Measurements from ENCODE around the gene GAL3ST1.
"Not testable (repeated sequence)": the region's sequence is repeated elsewhere in the genome, so short reads cannot be mapped to it uniquely, and the experiment has no call there.

GAL3ST1 gene

GRCh38 chr22:30564761-30565119 lies 9.7 kb downstream of the GAL3ST1 start:
- WGBS, 2 experiments (ENCODE audit: insufficient coverage in 2 of 2), result 30 to 53% methylated on average over 2 to 3 of the region's 3 CpGs

GRCh38 chr22:30564045-30564760 lies 10.3 kb downstream of the GAL3ST1 start:
- H3K4me1 ChIP-seq (ENCODE audit: control insufficient read depth, insufficient read depth, low read length, poor library complexity, severe bottlenecking), result peaks cover 8% of the 10 kb centered on the region
- H3K27ac ChIP-seq (ENCODE audit: low read depth, low read length, severe bottlenecking), result no peak overlapping the region
- 86 to 95% methylated on average over 8 of the region's 8 CpGs for WGBS, 2 experiments (ENCODE audit: insufficient coverage in 2 of 2)
- no peaks in the 10 kb centered on the region for H3K9me3 ChIP-seq (ENCODE audit: control insufficient read depth, low read length)
- H3K36me3 ChIP-seq (ENCODE audit: control insufficient read depth, insufficient read depth, low read length), result no peaks in the 10 kb centered on the region
- H3K4me3 ChIP-seq (ENCODE audit: extremely low read depth, insufficient read depth, low read length, poor library complexity, severe bottlenecking), result no peak overlapping the region

More at GRCh38 chr22:30564761-30565119, 9.7 kb downstream of the GAL3ST1 start:
- Histone ChIP-seq H3K9me3 (ENCODE audit: control insufficient read depth, low read length) (no peaks in the 10 kb centered on the region), H3K27ac (ENCODE audit: low read depth, low read length, severe bottlenecking) (no peak overlapping the region), H3K36me3 (ENCODE audit: control insufficient read depth, insufficient read depth, low read length) (no peaks in the 10 kb centered on the region), H3K4me1 (ENCODE audit: control insufficient read depth, insufficient read depth, low read length, poor library complexity, severe bottlenecking) (peaks cover 8% of the 10 kb centered on the region), H3K4me3 (ENCODE audit: extremely low read depth, insufficient read depth, low read length, poor library complexity, severe bottlenecking) (no peak overlapping the region)

GRCh38 chr22:30562366-30562765 lies 12.1 kb downstream of the GAL3ST1 start:
- H3K9me3 ChIP-seq (ENCODE audit: control insufficient read depth, low read length), result no peaks in the 10 kb centered on the region
- 89 to 94% methylated on average over 5 to 6 of the region's 6 CpGs for WGBS, 2 experiments (ENCODE audit: insufficient coverage in 2 of 2)
- H3K4me1 ChIP-seq (ENCODE audit: control insufficient read depth, insufficient read depth, low read length, poor library complexity, severe bottlenecking), result peaks cover 8% of the 10 kb centered on the region
- H3K27ac ChIP-seq (ENCODE audit: low read depth, low read length, severe bottlenecking), result no peak overlapping the region
- H3K4me3 ChIP-seq (ENCODE audit: extremely low read depth, insufficient read depth, low read length, poor library complexity, severe bottlenecking), result no peak overlapping the region
- no peaks in the 10 kb centered on the region for H3K36me3 ChIP-seq (ENCODE audit: control insufficient read depth, insufficient read depth, low read length)

- no peaks in the 10 kb centered on the region for H3K36me3 ChIP-seq (ENCODE audit: control insufficient read depth, insufficient read depth, low read length)
- peaks cover 8% of the 10 kb centered on the region for H3K4me1 ChIP-seq (ENCODE audit: control insufficient read depth, insufficient read depth, low read length, poor library complexity, severe bottlenecking)
- 63 to 69% methylated on average over 7 to 9 of the region's 10 CpGs for WGBS, 2 experiments (ENCODE audit: insufficient coverage in 2 of 2)
- no peak overlapping the region for H3K4me3 ChIP-seq (ENCODE audit: extremely low read depth, insufficient read depth, low read length, poor library complexity, severe bottlenecking)
- no peak overlapping the region for H3K27ac ChIP-seq (ENCODE audit: low read depth, low read length, severe bottlenecking)
- no peaks in the 10 kb centered on the region for H3K9me3 ChIP-seq (ENCODE audit: control insufficient read depth, low read length)
These were observed 12.9 kb downstream of the GAL3ST1 start for GRCh38 chr22:30561402-30562189.

- H3K36me3 ChIP-seq (ENCODE audit: control insufficient read depth, insufficient read depth, low read length); H3K9me3 ChIP-seq (ENCODE audit: control insufficient read depth, low read length); H3K27ac ChIP-seq (ENCODE audit: low read depth, low read length, severe bottlenecking); H3K4me3 ChIP-seq (ENCODE audit: extremely low read depth, insufficient read depth, low read length, poor library complexity, severe bottlenecking); H3K4me1 ChIP-seq (ENCODE audit: control insufficient read depth, insufficient read depth, low read length, poor library complexity, severe bottlenecking): not testable (repeated sequence)
- 89 to 90% methylated on average over 7 of the region's 11 CpGs for WGBS, 2 experiments (ENCODE audit: insufficient coverage in 2 of 2)
These were observed 13.7 kb downstream of the GAL3ST1 start for GRCh38 chr22:30560643-30561202.

GRCh38 chr22:30559889-30560288 lies 14.6 kb downstream of the GAL3ST1 start:
- Histone ChIP-seq H3K9me3 (ENCODE audit: control insufficient read depth, low read length) (no peaks in the 10 kb centered on the region), H3K4me3 (ENCODE audit: extremely low read depth, insufficient read depth, low read length, poor library complexity, severe bottlenecking) (no peak overlapping the region), H3K27ac (ENCODE audit: low read depth, low read length, severe bottlenecking) (no peak overlapping the region), H3K36me3 (ENCODE audit: control insufficient read depth, insufficient read depth, low read length) (no peaks in the 10 kb centered on the region), H3K4me1 (ENCODE audit: control insufficient read depth, insufficient read depth, low read length, poor library complexity, severe bottlenecking) (peaks cover 8% of the 10 kb centered on the region)
- 85 to 89% methylated on average over 2 to 5 of the region's 6 CpGs for WGBS, 2 experiments (ENCODE audit: insufficient coverage in 2 of 2)

- H3K4me3 ChIP-seq (ENCODE audit: extremely low read depth, insufficient read depth, low read length, poor library complexity, severe bottlenecking), result no peak overlapping the region
- H3K4me1 ChIP-seq (ENCODE audit: control insufficient read depth, insufficient read depth, low read length, poor library complexity, severe bottlenecking), result peaks cover 8% of the 10 kb centered on the region
- WGBS, 2 experiments (ENCODE audit: insufficient coverage in 2 of 2), result 77 to 96% methylated on average over 4 to 7 of the region's 8 CpGs
- H3K27ac ChIP-seq (ENCODE audit: low read depth, low read length, severe bottlenecking), result no peak overlapping the region
- no peaks in the 10 kb centered on the region for H3K9me3 ChIP-seq (ENCODE audit: control insufficient read depth, low read length)
- H3K36me3 ChIP-seq (ENCODE audit: control insufficient read depth, insufficient read depth, low read length), result no peaks in the 10 kb centered on the region
These were observed 17.2 kb downstream of the GAL3ST1 start for GRCh38 chr22:30557243-30557642.

GRCh38 chr22:30556388-30556787 lies 18.1 kb downstream of the GAL3ST1 start:
- WGBS, 2 experiments (ENCODE audit: insufficient coverage in 2 of 2), result 82 to 89% methylated on average over 6 of the region's 6 CpGs
- H3K36me3 ChIP-seq (ENCODE audit: control insufficient read depth, insufficient read depth, low read length), result no peaks in the 10 kb centered on the region
- H3K9me3 ChIP-seq (ENCODE audit: control insufficient read depth, low read length), result no peaks in the 10 kb centered on the region
- no peak overlapping the region for H3K4me3 ChIP-seq (ENCODE audit: extremely low read depth, insufficient read depth, low read length, poor library complexity, severe bottlenecking)
- H3K4me1 ChIP-seq (ENCODE audit: control insufficient read depth, insufficient read depth, low read length, poor library complexity, severe bottlenecking), result peaks cover 2% of the 10 kb centered on the region
- H3K27ac ChIP-seq (ENCODE audit: low read depth, low read length, severe bottlenecking), result no peak overlapping the region

- Histone ChIP-seq H3K4me1 (ENCODE audit: control insufficient read depth, insufficient read depth, low read length, poor library complexity, severe bottlenecking) (no peaks in the 10 kb centered on the region), H3K9me3 (ENCODE audit: control insufficient read depth, low read length) (no peaks in the 10 kb centered on the region), H3K27ac (ENCODE audit: low read depth, low read length, severe bottlenecking) (no peak overlapping the region), H3K36me3 (ENCODE audit: control insufficient read depth, insufficient read depth, low read length) (no peaks in the 10 kb centered on the region), H3K4me3 (ENCODE audit: extremely low read depth, insufficient read depth, low read length, poor library complexity, severe bottlenecking) (no peak overlapping the region)
- 93 to 96% methylated on average over 62 to 63 of the region's 73 CpGs for WGBS, 2 experiments (ENCODE audit: insufficient coverage in 2 of 2)
These were observed 18.9 kb downstream of the GAL3ST1 start for GRCh38 chr22:30555282-30556210.

GRCh38 chr22:30553971-30554370 lies 20.5 kb downstream of the GAL3ST1 start:
- Histone ChIP-seq H3K27ac (ENCODE audit: low read depth, low read length, severe bottlenecking) (no peak overlapping the region), H3K9me3 (ENCODE audit: control insufficient read depth, low read length) (no peaks in the 10 kb centered on the region), H3K36me3 (ENCODE audit: control insufficient read depth, insufficient read depth, low read length) (no peaks in the 10 kb centered on the region), H3K4me1 (ENCODE audit: control insufficient read depth, insufficient read depth, low read length, poor library complexity, severe bottlenecking) (no peaks in the 10 kb centered on the region), H3K4me3 (ENCODE audit: extremely low read depth, insufficient read depth, low read length, poor library complexity, severe bottlenecking) (no peak overlapping the region)
- WGBS, 2 experiments (ENCODE audit: insufficient coverage in 2 of 2), result 93 to 100% methylated on average over 1 to 3 of the region's 7 CpGs

Data from mesodermal cell (in vitro differentiated cells).